ENCODE measurements around the gene SPRED2.

GRCh38 chr2:65263262-65263661 is 169.1 kb downstream of the SPRED2 start:
- TF ChIP-seq, protein P1, sequence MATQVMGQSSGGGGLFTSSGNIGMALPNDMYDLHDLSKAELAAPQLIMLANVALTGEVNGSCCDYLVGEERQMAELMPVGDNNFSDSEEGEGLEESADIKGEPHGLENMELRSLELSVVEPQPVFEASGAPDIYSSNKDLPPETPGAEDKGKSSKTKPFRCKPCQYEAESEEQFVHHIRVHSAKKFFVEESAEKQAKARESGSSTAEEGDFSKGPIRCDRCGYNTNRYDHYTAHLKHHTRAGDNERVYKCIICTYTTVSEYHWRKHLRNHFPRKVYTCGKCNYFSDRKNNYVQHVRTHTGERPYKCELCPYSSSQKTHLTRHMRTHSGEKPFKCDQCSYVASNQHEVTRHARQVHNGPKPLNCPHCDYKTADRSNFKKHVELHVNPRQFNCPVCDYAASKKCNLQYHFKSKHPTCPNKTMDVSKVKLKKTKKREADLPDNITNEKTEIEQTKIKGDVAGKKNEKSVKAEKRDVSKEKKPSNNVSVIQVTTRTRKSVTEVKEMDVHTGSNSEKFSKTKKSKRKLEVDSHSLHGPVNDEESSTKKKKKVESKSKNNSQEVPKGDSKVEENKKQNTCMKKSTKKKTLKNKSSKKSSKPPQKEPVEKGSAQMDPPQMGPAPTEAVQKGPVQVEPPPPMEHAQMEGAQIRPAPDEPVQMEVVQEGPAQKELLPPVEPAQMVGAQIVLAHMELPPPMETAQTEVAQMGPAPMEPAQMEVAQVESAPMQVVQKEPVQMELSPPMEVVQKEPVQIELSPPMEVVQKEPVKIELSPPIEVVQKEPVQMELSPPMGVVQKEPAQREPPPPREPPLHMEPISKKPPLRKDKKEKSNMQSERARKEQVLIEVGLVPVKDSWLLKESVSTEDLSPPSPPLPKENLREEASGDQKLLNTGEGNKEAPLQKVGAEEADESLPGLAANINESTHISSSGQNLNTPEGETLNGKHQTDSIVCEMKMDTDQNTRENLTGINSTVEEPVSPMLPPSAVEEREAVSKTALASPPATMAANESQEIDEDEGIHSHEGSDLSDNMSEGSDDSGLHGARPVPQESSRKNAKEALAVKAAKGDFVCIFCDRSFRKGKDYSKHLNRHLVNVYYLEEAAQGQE (IDR thresholded peaks at IDR 0.05; ENCODE audit: insufficient read depth in 1 of 2, low read depth in 2 of 2, low read length in 2 of 2) = no peak
- TF ChIP-seq POLR2AphosphoS5 (IDR thresholded peaks at IDR 0.05; ENCODE audit: low read depth, low read length) (no peak), SIN3A (IDR thresholded peaks at IDR 0.05; ENCODE audit: borderline replicate concordance, insufficient read depth, low read length) (no peak), TAF1 (IDR thresholded peaks at IDR 0.05; ENCODE audit: borderline replicate concordance, insufficient read depth, low read length) (no peak), FOXP2 (optimal IDR thresholded peaks at IDR 0.05; ENCODE audit: borderline replicate concordance, extremely low read depth, extremely low read length, insufficient read depth) (no peak)

All from PFSK-1 (cell line).